ENCODE data around the gene PELI2.

The PELI2 gene

DNA sequence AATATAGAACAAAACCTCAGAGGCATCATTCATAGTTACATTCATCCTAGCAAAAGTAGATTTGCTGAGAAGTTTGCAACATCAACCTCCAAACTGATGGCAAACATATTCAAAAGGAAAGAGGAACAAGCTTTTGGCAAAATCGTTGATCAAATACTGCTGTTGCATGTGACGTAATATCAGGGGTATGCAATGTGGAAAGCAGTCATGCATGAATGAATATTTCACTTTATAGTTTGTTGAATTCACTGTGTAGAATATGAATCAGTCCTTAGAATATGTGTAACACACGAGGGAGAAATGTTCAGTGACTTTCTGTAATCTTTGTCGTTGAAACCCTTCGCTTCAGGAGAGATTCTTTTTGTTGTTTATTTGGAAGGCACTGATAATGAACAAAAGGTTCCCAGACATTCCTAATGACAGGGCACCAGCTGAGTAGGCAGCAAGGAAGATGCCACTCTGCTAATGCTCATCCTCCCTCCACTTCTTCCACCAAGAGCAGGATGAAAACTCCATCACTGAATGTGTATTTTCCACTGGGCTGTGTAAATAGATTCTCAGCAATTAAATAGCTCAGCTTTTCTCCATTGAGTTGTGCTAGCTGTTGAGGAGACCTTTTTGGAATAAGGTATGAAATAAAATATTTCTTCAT lies 126.1 kb downstream of the PELI2 start:
- DNase-seq (ENCODE audit: low read depth in 3 of 3): no peak

DNA sequence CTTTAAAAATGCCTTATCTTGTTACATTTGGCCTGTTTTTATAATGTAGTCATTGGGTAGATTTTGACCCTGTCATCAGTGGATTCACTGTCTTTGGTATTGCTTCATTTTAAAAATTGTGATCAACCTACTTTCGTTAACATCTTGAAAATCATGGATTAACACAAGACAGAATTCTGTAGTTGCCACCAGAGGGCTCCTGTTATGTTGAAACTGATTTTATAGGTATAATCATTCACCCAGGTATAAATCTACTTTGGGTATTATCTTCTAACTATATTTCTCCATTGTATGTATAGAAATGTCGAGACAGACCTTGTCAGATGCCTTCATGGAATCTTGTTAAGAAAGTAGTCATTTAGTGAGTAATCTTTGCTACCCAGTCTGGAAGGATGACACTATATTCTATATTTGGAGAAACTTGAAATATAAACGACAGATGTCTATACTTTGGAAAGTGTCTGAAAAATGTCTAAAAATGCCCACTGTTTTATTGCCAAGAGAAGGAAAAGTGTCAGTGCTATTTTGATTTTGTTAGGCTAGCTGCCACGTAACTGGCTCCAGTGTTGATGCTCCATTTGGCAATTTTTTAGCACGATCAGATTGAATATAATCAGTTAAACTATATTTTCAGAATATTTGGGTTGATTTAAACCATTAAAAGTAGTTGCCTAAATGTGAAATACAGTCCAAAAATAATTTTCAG lies 129.4 kb downstream of the PELI2 start:
- DNase-seq (ENCODE audit: low read depth in 3 of 3): no peak

DNA sequence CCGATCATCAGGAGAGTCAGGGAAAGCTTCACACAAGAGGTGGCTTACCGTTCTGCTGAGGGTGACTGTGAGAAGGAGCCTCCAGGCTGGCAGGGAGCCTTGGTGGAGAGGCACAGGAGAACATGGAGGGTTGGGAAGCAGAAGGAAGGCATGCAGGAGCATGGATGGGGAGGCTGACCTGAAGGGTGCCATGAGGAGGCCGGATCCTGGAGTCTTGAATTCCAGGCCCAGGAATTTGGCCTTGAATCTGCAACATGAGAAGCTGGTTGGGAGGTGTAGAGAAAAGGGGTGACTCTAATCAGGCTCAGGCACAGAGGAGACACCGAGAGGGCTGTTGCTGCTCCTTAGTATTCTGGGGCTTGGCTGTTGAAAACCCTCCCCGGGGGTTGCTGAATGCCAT lies 130.2 kb downstream of the PELI2 start:
- DNase-seq (ENCODE audit: low read depth in 3 of 3): no peak

DNA sequence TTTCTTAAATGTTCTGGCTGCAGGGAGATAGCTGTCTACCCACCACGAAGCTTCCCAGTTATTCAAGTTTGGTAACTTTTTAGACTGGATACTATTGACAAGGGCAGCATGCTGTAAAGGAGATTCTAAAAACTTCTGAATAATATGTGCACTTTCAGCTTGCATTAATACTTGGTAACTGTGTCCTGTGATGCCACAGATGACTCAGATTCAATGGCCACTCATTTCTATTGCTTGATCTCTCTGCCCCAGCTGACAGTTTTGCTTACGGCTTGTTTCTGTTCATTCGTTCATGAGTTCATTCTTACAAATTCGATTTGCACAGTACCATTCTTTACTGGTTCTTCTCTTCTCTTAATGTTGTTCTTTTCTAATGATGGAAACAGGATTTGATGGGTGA lies 142.8 kb downstream of the PELI2 start:
- no peak for DNase-seq (ENCODE audit: low read depth in 3 of 3)

DNA sequence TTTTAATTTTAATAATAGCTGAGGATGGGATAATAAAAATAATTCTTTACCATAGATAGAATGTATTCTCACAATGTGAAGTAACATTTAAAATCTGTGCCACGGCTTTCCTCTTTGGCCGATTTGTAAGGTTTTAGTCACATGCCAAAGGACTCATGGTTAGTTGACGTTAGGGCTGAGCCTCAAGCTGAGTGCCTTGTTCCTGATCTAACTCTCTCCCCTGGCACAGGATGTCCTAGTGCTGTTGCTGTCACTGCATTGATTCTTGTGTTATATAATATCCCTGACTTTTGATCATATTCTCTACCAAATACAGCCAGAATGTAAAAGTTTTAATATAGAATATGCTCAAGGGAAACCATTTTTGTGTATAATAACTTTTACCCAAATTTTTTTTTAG lies 144.3 kb downstream of the PELI2 start:
- no peak for DNase-seq (ENCODE audit: low read depth in 3 of 3)

DNA sequence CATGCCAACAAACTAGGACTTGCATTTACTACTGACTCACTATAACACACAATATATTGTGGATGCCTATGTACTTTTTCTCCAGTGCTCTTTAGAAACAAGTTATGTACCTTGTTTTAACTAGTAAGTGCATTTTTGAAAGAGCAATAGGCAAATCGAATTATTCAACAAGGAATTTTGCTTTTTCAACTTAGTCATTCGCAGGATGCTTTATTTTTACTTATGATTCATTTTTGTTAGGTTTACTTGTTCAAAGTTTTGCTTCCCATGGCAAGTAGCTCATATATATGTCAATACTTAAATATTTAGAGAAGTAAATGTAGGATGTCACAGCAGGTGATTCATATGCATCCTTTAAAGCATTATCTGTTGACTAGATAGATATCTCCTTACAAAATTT lies 149.8 kb downstream of the PELI2 start:
- no peak for DNase-seq (ENCODE audit: low read depth in 3 of 3)

DNA sequence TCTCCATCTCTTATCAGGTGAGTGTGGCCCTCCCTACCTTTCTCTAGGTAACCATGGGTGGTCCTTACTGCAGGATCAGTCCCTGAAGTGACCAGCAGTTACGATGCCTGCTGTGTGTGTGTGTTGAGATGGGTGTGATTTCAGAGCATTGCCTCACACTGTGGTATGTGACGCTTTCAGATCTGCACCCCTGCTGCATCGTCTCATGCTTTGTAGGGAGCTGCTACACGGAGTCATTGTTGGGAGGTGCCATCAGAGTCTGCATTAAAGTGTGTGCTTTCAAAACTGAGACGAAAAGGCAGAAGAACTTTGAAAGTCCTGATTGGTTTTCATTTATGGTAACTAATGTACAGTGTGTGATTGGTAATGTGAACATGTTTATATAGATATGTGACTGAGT lies 150.5 kb downstream of the PELI2 start:
- DNase-seq (ENCODE audit: low read depth in 3 of 3): no peak

DNA sequence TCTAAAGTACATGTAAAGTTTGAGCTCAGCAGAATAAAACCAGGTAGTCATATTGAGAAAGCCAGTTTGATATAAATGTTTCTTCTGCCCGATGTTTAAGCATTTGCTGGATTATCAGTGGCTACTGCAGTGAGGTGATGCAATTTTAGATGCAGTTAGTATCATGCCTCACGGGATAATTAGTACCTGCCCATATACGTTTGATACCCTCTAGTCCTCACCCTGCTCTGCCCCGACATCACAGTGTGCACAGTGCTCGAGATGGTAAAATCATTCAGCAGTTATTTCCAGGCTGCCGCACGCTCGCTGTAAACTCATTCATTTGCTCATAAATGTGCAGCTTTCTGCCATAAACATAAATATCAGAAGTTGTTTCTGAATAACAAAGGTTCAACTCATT lies 152.7 kb downstream of the PELI2 start:
- DNase-seq (ENCODE audit: low read depth in 3 of 3): no peak

DNA sequence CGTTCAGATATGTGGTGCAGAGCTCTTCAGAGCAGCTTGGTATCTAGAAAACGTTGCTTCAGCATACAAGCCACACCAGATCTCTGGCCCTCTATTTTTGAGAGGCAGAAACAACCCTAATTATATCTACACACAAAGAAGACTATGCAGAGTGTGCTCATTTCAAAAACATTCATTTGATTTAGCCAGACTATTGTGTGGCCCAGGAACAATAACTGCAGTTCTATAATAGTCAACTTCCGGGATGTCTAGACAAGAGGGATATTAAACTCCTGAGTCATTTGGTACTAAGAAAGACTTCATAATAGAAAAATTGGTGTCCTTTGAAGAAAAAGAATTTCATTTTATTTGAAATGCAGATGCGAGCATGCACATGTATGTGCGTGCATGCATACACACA lies 153.8 kb downstream of the PELI2 start:
- DNase-seq (ENCODE audit: low read depth in 3 of 3): no peak

DNA sequence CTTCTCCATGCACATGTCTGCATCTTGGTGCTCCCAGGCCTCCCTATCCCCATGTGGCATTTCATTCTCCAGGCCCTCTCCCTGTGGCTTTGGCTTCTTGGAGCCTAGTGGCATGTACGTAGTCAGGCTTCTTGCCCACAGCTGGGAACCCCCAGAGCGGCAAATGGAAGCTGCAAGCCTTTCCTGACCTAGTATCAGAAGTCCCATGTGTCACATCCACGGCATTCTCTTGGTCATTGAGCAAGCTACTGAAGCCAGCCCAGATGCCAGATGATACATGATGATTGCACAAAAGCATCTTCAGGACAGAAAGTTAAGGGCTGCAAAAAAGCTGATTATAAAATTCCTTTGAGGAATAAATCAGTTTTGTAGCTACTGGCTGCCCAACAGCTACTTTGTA lies 154.9 kb downstream of the PELI2 start:
- no peak for DNase-seq (ENCODE audit: low read depth in 3 of 3)

DNA sequence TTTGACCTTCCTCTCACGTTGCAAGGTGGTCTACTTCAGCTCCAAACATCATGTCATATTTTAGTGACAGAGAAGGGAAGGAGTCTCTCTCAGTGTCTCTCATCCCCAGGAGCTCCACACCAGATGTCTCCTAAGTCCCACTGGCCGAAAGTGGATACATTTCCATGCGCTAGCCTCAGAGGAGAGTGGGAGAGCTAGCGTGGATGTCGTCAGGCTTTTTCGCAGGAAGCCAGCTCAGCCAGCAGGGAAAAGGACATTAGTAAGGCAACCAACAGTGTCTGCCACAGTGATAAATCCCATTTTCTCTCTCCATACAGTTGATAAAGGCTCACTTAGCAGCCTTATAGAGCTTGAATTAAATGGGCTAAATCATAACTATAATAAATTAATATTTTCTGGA lies 155.7 kb downstream of the PELI2 start:
- no peak for DNase-seq (ENCODE audit: low read depth in 3 of 3)

DNA sequence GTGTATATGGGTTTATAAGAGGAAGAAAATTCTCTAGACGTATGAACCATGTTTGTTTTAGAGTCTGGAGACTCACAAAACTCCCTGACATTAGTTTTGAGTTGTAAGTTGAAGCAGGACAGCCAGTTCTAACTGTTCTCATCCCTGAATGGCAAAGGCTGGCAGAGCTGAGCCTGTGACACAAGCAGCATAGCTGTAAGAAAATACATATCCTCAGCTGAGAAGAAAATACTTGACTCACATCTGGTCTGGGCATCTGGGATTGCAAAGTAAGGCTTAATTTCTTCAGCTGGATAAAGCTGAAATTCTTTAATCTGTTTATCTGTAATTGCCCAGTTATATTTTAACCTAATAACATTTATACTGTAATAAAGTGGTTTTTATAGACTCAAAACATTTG lies 156.3 kb downstream of the PELI2 start:
- no peak for DNase-seq (ENCODE audit: low read depth in 3 of 3)

DNA sequence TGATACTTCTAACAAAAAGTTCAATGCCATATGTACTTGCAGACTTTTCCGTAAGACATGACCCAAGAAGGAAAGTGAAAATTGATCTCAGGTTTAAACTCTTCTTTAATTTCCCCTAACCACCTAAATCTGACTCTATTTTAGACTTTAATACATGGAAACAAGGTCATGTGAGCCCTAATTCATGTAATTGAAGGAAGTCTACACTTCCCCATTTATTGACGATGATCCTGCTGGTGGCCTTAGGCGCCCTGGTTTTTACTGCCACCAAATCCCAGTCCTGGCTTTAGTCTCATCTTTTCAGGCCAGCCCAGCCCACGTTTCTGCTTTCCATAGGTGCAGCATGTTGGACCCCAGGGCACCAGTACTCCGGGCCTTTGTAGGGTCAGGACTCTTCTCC lies 157.9 kb downstream of the PELI2 start:
- no peak for DNase-seq (ENCODE audit: low read depth in 3 of 3)

DNA sequence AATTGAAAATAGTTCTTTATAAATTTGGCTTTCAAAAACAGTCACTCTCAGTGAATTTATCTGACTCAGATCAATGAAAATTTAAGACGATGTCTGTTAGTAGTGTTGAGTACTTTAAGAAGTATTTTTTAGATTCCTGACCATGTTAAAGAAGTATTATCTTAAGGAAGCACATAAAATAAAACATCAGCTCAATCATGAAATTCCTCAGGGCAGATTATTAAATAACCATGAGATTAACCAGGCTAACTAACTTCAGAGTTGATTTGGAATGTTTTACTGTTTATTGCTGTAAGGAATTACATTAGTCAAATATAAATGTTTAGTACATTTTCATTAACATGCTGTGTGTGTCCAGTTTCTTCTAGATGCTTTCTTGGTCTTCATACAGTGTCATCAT lies 160.2 kb downstream of the PELI2 start:
- DNase-seq (ENCODE audit: low read depth in 3 of 3): no peak

DNA sequence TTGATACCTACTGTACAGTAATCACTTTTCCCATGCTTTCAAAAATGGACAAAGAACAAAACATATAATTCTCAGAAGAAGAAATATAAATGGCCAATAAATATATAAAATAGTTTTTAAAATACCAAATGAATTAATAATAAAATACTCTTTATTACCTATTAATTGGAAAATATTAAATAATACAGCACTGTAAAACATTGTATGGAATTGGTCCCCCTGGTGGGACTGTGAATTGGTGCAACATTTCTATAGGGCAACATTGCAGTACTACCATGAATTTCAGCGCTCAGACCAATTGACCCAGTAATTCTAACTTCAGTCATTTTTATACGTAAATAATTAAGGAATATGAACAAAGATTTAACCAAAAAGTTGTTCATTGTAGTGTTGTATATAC lies 162.6 kb downstream of the PELI2 start:
- DNase-seq (ENCODE audit: low read depth in 3 of 3): no peak

DNA sequence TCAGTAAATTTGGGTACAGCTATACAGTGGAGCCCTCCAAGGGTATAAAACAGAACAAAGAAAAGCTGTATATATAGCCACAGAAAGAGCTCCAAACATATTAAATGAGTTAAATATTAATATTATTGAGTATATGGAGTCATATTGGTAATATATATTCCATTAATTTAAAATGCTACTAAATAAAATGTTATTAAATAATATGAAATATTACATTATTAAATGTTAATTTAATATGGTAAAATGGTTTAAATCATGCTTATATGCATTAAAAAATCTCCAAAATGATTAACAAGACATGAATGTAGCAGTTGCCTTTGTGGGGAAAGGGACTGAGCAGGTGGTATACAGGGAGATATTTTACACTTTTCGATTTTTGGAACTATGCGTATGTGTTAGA lies 164.0 kb downstream of the PELI2 start:
- DNase-seq (ENCODE audit: low read depth in 3 of 3): no peak

DNA sequence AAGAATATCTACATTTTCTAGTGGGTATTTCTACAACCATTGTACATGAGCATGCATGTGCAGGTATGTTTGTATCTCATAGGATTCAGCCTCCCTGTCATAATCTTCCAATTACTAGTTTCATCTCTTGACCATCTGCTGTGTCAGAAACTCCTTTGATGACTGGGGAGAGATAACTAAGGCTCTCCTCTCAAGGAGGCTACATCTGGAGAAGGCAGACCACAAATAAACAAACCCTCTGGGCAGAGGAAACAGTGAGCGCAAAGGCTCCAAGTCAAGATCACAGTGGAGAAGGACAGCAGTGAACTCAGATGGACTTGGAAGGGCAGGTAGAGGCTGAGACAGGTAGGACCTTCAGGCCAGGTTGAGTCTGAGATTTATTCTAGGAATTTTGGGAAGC lies 166.4 kb downstream of the PELI2 start:
- DNase-seq (ENCODE audit: low read depth in 3 of 3): no peak

DNA sequence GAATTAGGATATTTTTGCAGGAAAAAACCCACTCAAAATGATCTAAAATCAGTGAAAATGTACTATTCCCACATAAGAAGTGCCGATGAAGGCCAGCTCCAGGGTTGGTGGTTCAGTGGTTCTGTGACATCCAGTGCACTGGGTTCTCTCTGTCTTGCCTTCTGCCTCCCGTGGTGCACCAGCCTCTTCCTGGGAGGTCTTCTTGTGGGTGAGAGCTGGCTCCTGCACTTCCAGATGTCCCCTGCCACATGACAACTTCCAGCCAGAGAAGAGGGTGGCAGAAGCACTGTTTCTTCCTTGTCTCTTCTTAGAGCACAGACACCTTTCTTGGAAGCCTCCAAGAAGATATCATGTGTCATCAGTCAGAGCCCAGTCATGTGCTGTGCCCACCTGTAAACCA lies 170.9 kb downstream of the PELI2 start:
- no peak for DNase-seq (ENCODE audit: low read depth in 3 of 3)

DNA sequence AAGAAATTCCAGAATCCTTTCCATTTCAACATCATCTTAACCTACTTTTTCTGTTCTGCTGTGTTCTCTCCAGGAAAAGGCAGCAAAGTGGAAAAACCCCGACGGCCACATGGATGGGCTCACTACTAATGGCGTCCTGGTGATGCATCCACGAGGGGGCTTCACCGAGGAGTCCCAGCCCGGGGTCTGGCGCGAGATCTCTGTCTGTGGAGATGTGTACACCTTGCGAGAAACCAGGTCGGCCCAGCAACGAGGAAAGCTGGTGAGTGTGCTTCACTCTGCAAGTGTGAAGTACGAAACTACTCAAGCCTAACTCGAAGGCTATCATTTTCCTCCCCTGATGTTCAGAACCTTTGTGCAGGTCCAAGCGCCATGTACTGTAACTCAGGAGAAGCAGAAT lies 172.0 kb downstream of the PELI2 start:
- no peak for DNase-seq (ENCODE audit: low read depth in 3 of 3)

DNA sequence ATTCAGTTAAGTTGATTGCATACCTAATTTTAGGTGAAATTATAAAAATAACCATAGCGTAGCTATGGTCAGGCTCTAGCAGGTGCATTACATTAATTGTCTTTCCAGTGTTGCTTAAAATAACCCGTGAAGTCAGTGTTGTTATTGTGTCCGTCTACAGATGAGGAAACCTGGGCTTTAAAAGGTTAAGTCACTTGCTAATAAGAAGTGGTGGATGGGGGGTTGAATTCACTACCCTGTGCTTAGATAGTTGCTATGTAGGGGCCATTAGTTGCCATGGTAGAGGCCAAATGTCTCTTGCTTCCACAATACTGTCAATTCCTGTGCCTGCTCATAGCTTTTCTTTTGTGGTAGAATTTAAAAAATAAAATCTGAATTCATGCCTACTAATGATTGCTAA lies 174.8 kb downstream of the PELI2 start:
- DNase-seq (ENCODE audit: low read depth in 3 of 3): no peak

DNA sequence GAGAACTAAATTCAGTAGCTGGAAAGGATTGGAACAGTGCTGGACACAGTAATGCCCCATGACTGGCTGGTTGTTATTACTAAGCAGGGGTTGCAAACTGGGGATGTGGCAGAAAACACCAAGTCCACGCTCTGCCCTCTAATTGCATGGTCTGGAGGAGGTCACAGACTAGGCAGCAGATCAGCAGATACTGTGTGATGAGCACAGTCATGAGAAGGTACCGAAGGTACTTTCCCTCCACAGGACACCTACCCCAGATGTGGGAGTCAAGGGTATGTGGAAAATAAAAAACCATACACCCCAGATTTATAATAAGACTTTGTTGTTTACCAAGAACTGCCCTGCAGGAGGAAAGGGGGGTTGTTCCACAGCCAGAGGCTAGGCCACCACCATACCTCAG lies 175.3 kb downstream of the PELI2 start:
- no peak for DNase-seq (ENCODE audit: low read depth in 3 of 3)

DNA sequence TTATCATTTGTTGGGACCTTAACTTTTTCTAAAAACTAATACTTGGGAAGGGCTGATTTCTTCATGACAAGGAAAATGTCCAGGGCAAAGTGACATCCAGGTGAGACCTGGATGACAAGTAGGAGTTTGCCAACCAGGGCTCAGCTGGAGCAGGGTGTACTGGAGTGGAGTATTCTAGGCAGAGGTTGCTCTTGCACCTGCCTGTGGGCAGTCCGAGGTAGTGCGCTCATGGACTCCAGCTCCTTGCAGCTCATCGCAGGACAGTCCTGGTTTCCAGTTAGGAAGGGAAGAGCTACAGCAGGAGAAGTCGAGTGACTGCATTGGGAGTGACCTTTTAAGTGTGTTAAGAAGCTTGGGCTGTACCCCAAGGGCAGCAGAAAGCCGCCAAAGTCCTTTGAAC lies 175.9 kb downstream of the PELI2 start:
- DNase-seq (ENCODE audit: low read depth in 3 of 3): no peak

DNA sequence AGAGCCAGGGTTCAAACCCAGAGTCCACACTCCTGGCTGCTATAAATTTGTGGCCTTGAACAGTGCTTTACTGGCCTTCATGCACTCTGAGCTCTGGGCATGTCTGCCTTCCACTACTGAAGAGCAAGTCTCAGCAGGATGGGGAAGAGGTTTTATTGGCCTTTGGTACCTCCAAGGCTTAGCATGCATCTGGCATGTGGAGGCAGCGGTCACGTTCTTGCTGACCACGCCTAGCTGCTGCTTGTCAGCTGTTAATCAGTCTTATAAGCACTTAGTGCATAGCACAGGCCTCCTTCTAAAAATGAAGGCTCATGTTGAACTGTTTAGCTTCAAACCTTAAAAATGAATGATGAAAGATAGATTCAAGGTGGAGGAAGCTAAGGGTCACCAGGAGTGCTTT lies 177.5 kb downstream of the PELI2 start:
- no peak for DNase-seq (ENCODE audit: low read depth in 3 of 3)

DNA sequence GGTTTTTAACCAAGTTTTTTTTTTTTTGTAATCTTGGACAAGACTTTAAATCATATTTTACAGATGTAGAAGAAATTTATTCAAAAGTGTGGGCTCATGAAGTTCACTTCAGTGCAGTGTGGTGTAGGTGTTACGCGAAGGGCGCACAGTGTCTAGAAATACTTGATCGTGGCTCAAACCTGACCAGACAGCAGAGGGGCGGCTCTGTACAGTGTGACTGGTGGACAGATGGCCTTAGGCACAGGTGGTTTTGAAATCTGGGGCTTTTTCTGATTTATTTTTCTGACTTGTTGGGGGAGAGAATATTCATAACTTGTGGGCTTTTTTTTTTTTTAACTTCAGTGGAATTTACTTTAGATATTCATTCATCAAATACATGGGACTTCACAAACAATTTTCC lies 179.2 kb downstream of the PELI2 start:
- DNase-seq (ENCODE audit: low read depth in 3 of 3): no peak

Measured in stimulated activated CD4-positive, alpha-beta T cell treated with anti-CD3 and anti-CD28 coated beads, TNF-alpha, amount 100 ng/mL, for 4 hours (primary cell).